H9 (cell line): Measurements from ENCODE around the gene STK24. TPM values are rescaled to one million over a fixed set of nuclear protein-coding genes. Genes with fewer than 3 reads are reported as not detected.

ENCODE experiments used
- DNase-seq: peaks from one replicate; pipeline ENCODE4 v3.0.0-alpha.2; 2017
- H2AFZ ChIP-seq: one replicate; pipeline ENCODE4 v1.6.1; 2013; ENCODE audit warnings: mild to moderate bottlenecking, low read length, control low read depth, moderate library complexity
- H2AK5ac ChIP-seq: 2 replicates; pipeline ENCODE4 v1.6.1; 2013; ENCODE audit warnings: low read length, control low read depth, mixed read lengths; ENCODE audit not compliant: insufficient read length
- H2BK120ac ChIP-seq: one replicate; pipeline ENCODE4 v1.6.1; 2013; ENCODE audit warnings: low read depth, mild to moderate bottlenecking, low read length, control low read depth, inconsistent platforms; ENCODE audit not compliant: poor library complexity, severe bottlenecking
- H2BK12ac ChIP-seq: 2 replicates; pipeline ENCODE4 v1.6.1; 2013; ENCODE audit warnings: low read length, control low read depth, mixed read lengths, low read depth; ENCODE audit not compliant: insufficient read length
- H2BK15ac ChIP-seq: 2 replicates; pipeline ENCODE4 v1.6.1; 2013; ENCODE audit warnings: low read depth, low read length, control low read depth
- H2BK20ac ChIP-seq: one replicate; pipeline ENCODE4 v1.6.1; 2013; ENCODE audit warnings: low read depth, mild to moderate bottlenecking, low read length, control low read depth, inconsistent platforms; ENCODE audit not compliant: poor library complexity, severe bottlenecking
- H2BK5ac ChIP-seq: 2 replicates; pipeline ENCODE4 v1.6.1; 2013; ENCODE audit warnings: low read length, control low read depth, mixed read lengths; ENCODE audit not compliant: insufficient read length
- H3K14ac ChIP-seq: 2 replicates; pipeline ENCODE4 v1.6.1; 2013; ENCODE audit warnings: low read length, control low read depth; ENCODE audit not compliant: insufficient read depth
- H3K18ac ChIP-seq: 2 replicates; pipeline ENCODE4 v1.6.1; 2013; ENCODE audit warnings: low read depth, mild to moderate bottlenecking, mixed read lengths, low read length, control low read depth; ENCODE audit not compliant: insufficient read length
- H3K23ac ChIP-seq: 2 replicates; pipeline ENCODE4 v1.6.1; 2013; ENCODE audit warnings: low read length, control low read depth, mixed read lengths, low read depth; ENCODE audit not compliant: insufficient read length
- H3K23me2 ChIP-seq: 2 replicates; pipeline ENCODE4 v1.6.1; 2013; ENCODE audit warnings: low read depth, mild to moderate bottlenecking, mixed read lengths, low read length, control low read depth; ENCODE audit not compliant: insufficient read length, poor library complexity, severe bottlenecking
- H3K27ac ChIP-seq: 2 replicates; pipeline ENCODE4 v1.5.1; 2013; ENCODE audit warnings: low read length, control low read depth, mixed read lengths, low read depth; ENCODE audit not compliant: insufficient read length
- H3K27me3 ChIP-seq: 2 replicates; pipeline ENCODE4 v1.6.1; 2013; ENCODE audit warnings: low read length, control low read depth, inconsistent platforms; ENCODE audit not compliant: insufficient read depth
- H3K4ac ChIP-seq: 2 replicates; pipeline ENCODE4 v1.6.1; 2013; ENCODE audit warnings: low read depth, mild to moderate bottlenecking, control low read depth, inconsistent platforms, low read length, moderate library complexity
- H3K4me1 ChIP-seq: 2 replicates; pipeline ENCODE4 v1.6.1; 2013; ENCODE audit warnings: low read length, control low read depth, inconsistent platforms; ENCODE audit not compliant: insufficient read depth
- H3K4me2 ChIP-seq: 2 replicates; pipeline ENCODE4 v1.6.1; 2013; ENCODE audit warnings: low read length, control low read depth, mixed read lengths; ENCODE audit not compliant: insufficient read length, insufficient read depth
- H3K56ac ChIP-seq: 2 replicates; pipeline ENCODE4 v1.6.1; 2013; ENCODE audit warnings: low read depth, mild to moderate bottlenecking, mixed read lengths, low read length, control low read depth; ENCODE audit not compliant: insufficient read length
- H3K79me1 ChIP-seq: 2 replicates; pipeline ENCODE4 v1.6.1; 2013; ENCODE audit warnings: low read depth, mild to moderate bottlenecking, moderate library complexity, low read length, control low read depth, inconsistent platforms; ENCODE audit not compliant: insufficient read depth, poor library complexity, severe bottlenecking
- H3K79me2 ChIP-seq: 2 replicates; pipeline ENCODE4 v1.6.1; 2013; ENCODE audit warnings: low read length, control low read depth, inconsistent platforms; ENCODE audit not compliant: insufficient read depth
- H3K9ac ChIP-seq: 2 replicates; pipeline ENCODE4 v1.6.1; 2013; ENCODE audit warnings: low read length, control low read depth, mixed read lengths; ENCODE audit not compliant: insufficient read length; ENCODE audit errors: extremely low read depth
- H3K9me3 ChIP-seq: one replicate; pipeline ENCODE4 v1.6.1; 2013; ENCODE audit warnings: low read depth, low read length, inconsistent platforms; ENCODE audit not compliant: control insufficient read depth
- H3T11ph ChIP-seq: one replicate; pipeline ENCODE4 v1.6.1; 2013; ENCODE audit warnings: mild to moderate bottlenecking, low read length, control low read depth, inconsistent platforms
- H4K20me1 ChIP-seq: one replicate; pipeline ENCODE4 v1.6.1; 2013; ENCODE audit not compliant: control insufficient read depth, insufficient read length, insufficient read depth
- H4K5ac ChIP-seq: 2 replicates; pipeline ENCODE4 v1.6.1; 2013; ENCODE audit warnings: low read depth, mild to moderate bottlenecking, mixed read lengths, low read length, control low read depth; ENCODE audit not compliant: insufficient read length
- H4K8ac ChIP-seq: replicated peaks from 2 replicates; pipeline ENCODE4 v1.6.1; 2013; ENCODE audit warnings: low read length, control low read depth, mixed read lengths, low read depth; ENCODE audit not compliant: insufficient read length
- H4K91ac ChIP-seq: 2 replicates; pipeline ENCODE4 v1.6.1; 2013; ENCODE audit warnings: low read depth, mild to moderate bottlenecking, moderate library complexity, mixed read lengths, low read length, control low read depth; ENCODE audit not compliant: insufficient read length
- H3K27ac Mint-ChIP-seq, 3 experiments: 2 replicates in 2 of 3; 3 replicates in 1 of 3; pipeline ENCODE4 v1.8.0; 2020 to 2021; ENCODE audit warnings: mixed read lengths in 3 of 3, mild to moderate bottlenecking in 1 of 3, moderate library complexity in 1 of 3
- H3K27me3 Mint-ChIP-seq: 2 replicates; pipeline ENCODE4 v1.8.0; 2021; ENCODE audit warnings: low read depth, mild to moderate bottlenecking, moderate library complexity, mixed read lengths
- H3K36me3 Mint-ChIP-seq, 3 experiments: 2 replicates in 2 of 3; 3 replicates in 1 of 3; pipeline ENCODE4 v1.8.0; 2020 to 2021; ENCODE audit warnings: low read depth in 3 of 3, mixed read lengths in 3 of 3; ENCODE audit not compliant: insufficient read depth in 1 of 3
- H3K4me1 Mint-ChIP-seq, 2 experiments: 2 replicates each; pipeline ENCODE4 v1.8.0; 2020; ENCODE audit warnings: mixed read lengths in 2 of 2
- H3K4me3 Mint-ChIP-seq, 2 experiments: 2 replicates in 1 of 2; 3 replicates in 1 of 2; pipeline ENCODE4 v1.8.0; 2020 to 2021; ENCODE audit warnings: mild to moderate bottlenecking in 2 of 2, mixed read lengths in 2 of 2, moderate library complexity in 1 of 2
- H3K9me3 Mint-ChIP-seq, 2 experiments: 2 replicates in 1 of 2; 3 replicates in 1 of 2; pipeline ENCODE4 v1.8.0; 2020; ENCODE audit warnings: mild to moderate bottlenecking in 2 of 2, mixed read lengths in 2 of 2, moderate library complexity in 1 of 2
- CTCF ChIP-seq: fragments of 200-600 bp; sonication (generic); conservative IDR thresholded peaks from 3 replicates; pipeline ENCODE4 v1.8.0; 2021; ENCODE audit warnings: antibody characterized with exemption, mild to moderate bottlenecking
- WGBS: extraction: QIAGEN DNeasy Blood & Tissue Kit; methylation state at CpG from one replicate; pipeline ENCODE4 v1.1.7; 2013; ENCODE audit warnings: missing lambda C conversion rate, low lambda C conversion rate, mixed read lengths; ENCODE audit not compliant: insufficient read length; ENCODE audit errors: extremely low coverage; 5-methylcytosine and 5-hydroxymethylcytosine counted together
- total RNA-seq: library from RNA; stranded (reverse); gene quantifications from 2 replicates; pipeline ENCODE4 v1.2.1, GENCODE V29; 2021

The STK24 gene
- total RNA-seq, 1 experiment from 2014 or later = 134 TPM

GRCh38 chr13:98503175-98504028, 73.5 kb downstream of the STK24 start:
- H3K56ac ChIP-seq = no peak overlapping the region
- no peak overlapping the region for H2BK5ac ChIP-seq
- no peak overlapping the region for H3K9ac ChIP-seq
- H3K36me3 Mint-ChIP-seq = peaks cover 9 to 22% (median 20%) of the 10 kb centered on the region in 3 experiments
- no peak overlapping the region for H3K4ac ChIP-seq
- H3K23ac ChIP-seq = no peak overlapping the region
- H3K9me3 Mint-ChIP-seq = no peaks in the 10 kb centered on the region
- H3K79me2 ChIP-seq = peaks cover 20% of the 10 kb centered on the region
- no peak overlapping the region for H2BK120ac ChIP-seq
- TF ChIP-seq CTCF = no peak
- WGBS = no CpG with 5 or more reads among the region's 10 CpGs
- peaks cover 10% of the 10 kb centered on the region; the same call in 1 of the 2 replicates for H3K4me1 ChIP-seq
- H3T11ph ChIP-seq = no peak overlapping the region
- no peaks in the 10 kb centered on the region for H4K20me1 ChIP-seq
- no peaks in the 10 kb centered on the region for H3K23me2 ChIP-seq
- H2AFZ ChIP-seq = no peak overlapping the region
- no peak for DNase-seq
- H4K5ac ChIP-seq = no peak overlapping the region
- H3K4me1 Mint-ChIP-seq = peaks cover 42 to 67% of the 10 kb centered on the region in 2 experiments
- no peak overlapping the region for H3K18ac ChIP-seq
- peak overlapping the region; percentile 46; the same call in 1 of the 2 replicates for H3K14ac ChIP-seq
- H4K8ac ChIP-seq = no peak overlapping the region
- H3K9me3 ChIP-seq = no peaks in the 10 kb centered on the region
- H3K27ac ChIP-seq = no peak overlapping the region
- H3K27me3 Mint-ChIP-seq = no peaks in the 10 kb centered on the region
- no peak overlapping the region for H3K4me2 ChIP-seq
- H3K79me1 ChIP-seq = peaks cover 14% of the 10 kb centered on the region
- H2AK5ac ChIP-seq = no peak overlapping the region
- no peak overlapping the region for H4K91ac ChIP-seq
- no peaks in the 10 kb centered on the region for H3K27me3 ChIP-seq
- H3K4me3 Mint-ChIP-seq = no peak overlapping the region
- H2BK12ac ChIP-seq = no peak overlapping the region
- H3K27ac Mint-ChIP-seq = peak overlapping the region in 1 of 3 experiments; percentile 31; a peak in 1 of 7 replicates
- no peak overlapping the region for H2BK20ac ChIP-seq
- no peak overlapping the region for H2BK15ac ChIP-seq
